Upper lobe of left lung (tissue), 4 donors: ENCODE results near the gene SH2D4B.

Experiments used
- POLR2AphosphoS5 ChIP-seq, 2 donors: sonication (generic); formaldehyde crosslinking; IDR thresholded peaks; one replicate each; pipeline ENCODE4 v1.5.1; 2017; ENCODE audit warnings: antibody characterized with exemption in 2 of 2
- TF ChIP-seq, protein P1 (sequence below), 6 experiments: fragments of 450-650 bp in 4 of 6; fragments of 200-600 bp in 2 of 6; sonication (generic) in 2 of 6; IDR thresholded peaks; one replicate each; pipeline ENCODE4 v1.5.1; 2016 to 2019; ENCODE audit warnings: antibody characterized with exemption in 6 of 6

DNA sequence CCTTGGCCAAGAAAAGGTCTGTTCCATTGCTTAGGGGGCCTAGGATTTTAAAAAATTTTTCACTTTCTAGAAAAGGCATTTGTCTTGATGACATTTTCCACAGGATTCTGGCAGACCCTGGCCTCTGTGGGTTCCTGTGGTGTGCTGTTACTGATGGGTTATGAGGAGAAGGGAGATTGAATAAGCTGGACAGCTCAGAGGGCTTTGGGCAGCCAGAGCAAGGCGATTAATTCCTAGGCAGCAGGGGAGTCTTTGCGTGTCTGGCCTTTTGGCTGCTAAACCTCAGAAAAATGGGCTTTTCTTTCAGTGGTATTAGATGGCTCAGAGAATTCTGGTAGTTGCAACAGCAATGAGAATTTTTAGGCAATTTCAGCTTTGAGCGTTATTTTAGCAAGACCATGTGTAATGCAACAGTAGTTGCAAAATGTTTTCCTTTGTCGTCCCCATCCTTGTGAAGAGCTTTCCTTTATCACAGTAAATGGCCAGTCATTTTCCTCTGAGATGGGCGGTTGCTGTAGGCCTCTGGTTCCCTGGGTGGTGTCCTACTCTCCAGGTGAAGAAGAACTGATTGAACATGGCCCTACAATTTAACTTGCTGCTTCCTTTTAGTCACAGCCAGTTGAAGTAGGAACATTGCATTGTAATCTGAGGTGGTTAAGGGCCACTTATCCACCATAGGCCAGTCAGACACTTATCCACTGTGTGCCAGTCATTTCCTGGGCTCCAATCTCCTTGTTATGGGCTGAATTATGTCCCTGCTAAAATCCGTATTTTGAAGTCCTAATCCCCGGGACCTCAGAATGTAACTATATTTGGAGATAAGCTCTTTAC, 43.2 kb downstream of the SH2D4B start:
- TF ChIP-seq POLR2AphosphoS5 (IDR thresholded peaks at IDR 0.05) = no peak
- TF ChIP-seq, protein P1, sequence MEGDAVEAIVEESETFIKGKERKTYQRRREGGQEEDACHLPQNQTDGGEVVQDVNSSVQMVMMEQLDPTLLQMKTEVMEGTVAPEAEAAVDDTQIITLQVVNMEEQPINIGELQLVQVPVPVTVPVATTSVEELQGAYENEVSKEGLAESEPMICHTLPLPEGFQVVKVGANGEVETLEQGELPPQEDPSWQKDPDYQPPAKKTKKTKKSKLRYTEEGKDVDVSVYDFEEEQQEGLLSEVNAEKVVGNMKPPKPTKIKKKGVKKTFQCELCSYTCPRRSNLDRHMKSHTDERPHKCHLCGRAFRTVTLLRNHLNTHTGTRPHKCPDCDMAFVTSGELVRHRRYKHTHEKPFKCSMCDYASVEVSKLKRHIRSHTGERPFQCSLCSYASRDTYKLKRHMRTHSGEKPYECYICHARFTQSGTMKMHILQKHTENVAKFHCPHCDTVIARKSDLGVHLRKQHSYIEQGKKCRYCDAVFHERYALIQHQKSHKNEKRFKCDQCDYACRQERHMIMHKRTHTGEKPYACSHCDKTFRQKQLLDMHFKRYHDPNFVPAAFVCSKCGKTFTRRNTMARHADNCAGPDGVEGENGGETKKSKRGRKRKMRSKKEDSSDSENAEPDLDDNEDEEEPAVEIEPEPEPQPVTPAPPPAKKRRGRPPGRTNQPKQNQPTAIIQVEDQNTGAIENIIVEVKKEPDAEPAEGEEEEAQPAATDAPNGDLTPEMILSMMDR (IDR thresholded peaks at IDR 0.05) = no peak
